GM21515 (cell line): ENCODE results near the gene NODAL.

Source experiments
- ATAC-seq: cut with Tn5 transposase; IDR thresholded peaks from one replicate; pipeline ENCODE4 v1.9.1; 2021; ENCODE audit not compliant: unreplicated experiment

Gene NODAL

GRCh38 chr10:70433581-70434280 lies 7.8 kb downstream of the NODAL start:
- ATAC-seq, result no peak

GRCh38 chr10:70432561-70433263 lies 8.8 kb downstream of the NODAL start:
- no peak for ATAC-seq

GRCh38 chr10:70432101-70432500 lies 9.4 kb downstream of the NODAL start:
- no peak for ATAC-seq

GRCh38 chr10:70430493-70431445 lies 10.7 kb downstream of the NODAL start:
- ATAC-seq, result no peak

- no peak for ATAC-seq
Observed at GRCh38 chr10:70426823-70427222, 14.7 kb downstream of the NODAL start.

GRCh38 chr10:70425096-70425495 lies 16.4 kb downstream of the NODAL start:
- ATAC-seq, result no peak

- no peak for ATAC-seq
Observed at GRCh38 chr10:70424320-70424719, 17.2 kb downstream of the NODAL start.

GRCh38 chr10:70418713-70419112 lies 22.8 kb downstream of the NODAL start:
- no peak for ATAC-seq

- ATAC-seq, result no peak
Observed at GRCh38 chr10:70418229-70418628, 23.3 kb downstream of the NODAL start.

- no peak for ATAC-seq
Observed at GRCh38 chr10:70417568-70417967, 23.9 kb downstream of the NODAL start.

GRCh38 chr10:70412356-70412755 lies 29.1 kb downstream of the NODAL start:
- no peak for ATAC-seq

- ATAC-seq, result no peak
Observed at GRCh38 chr10:70410608-70411007, 30.9 kb downstream of the NODAL start.

- no peak for ATAC-seq
Observed at GRCh38 chr10:70409772-70410171, 31.7 kb downstream of the NODAL start.

GRCh38 chr10:70405037-70405824 lies 36.2 kb downstream of the NODAL start:
- peak; percentile 42 for ATAC-seq

- no peak for ATAC-seq
Observed at GRCh38 chr10:70404787-70405036, 36.8 kb downstream of the NODAL start.

GRCh38 chr10:70404036-70404786 lies 37.3 kb downstream of the NODAL start, which contains the start of gene EIF4EBP2:
Gene EIF4EBP2, plus strand, starts transcription at chr10:70404145. Its CDS starts 257 bp downstream, at chr10:70404402.
- ATAC-seq, result peak; percentile 87

GRCh38 chr10:70403483-70404035 lies 37.9 kb downstream of the NODAL start:
- no peak for ATAC-seq

GRCh38 chr10:70399177-70399576 lies 42.3 kb downstream of the NODAL start:
- ATAC-seq, result no peak

GRCh38 chr10:70396140-70396539 lies 45.3 kb downstream of the NODAL start:
- ATAC-seq, result no peak

- no peak for ATAC-seq
Observed at GRCh38 chr10:70391654-70392053, 49.8 kb downstream of the NODAL start.
